PC-3 (cell line): Measurements from ENCODE around the gene STXBP6. TPM values are rescaled to one million over a fixed set of nuclear protein-coding genes. Genes with fewer than 3 reads are reported as not detected.

Experiments
- ATAC-seq: fragments of 200-7000 bp; cut with Tn5 transposase; 2 replicates; pipeline ENCODE4 v1.9.1; 2020; ENCODE audit warnings: mild to moderate bottlenecking, moderate library complexity
- BruUV-seq: library from RNA; stranded (reverse); fragments of 400-500 nt; replicated peaks from 2 replicates; lab custom pipeline; 2021; lab: Mats Ljungman, UMichigan
- CTCF ChIA-PET: fragments of 300-600 bp; sonication (Branson Sonifier 250); formaldehyde crosslinking; loops from one replicate; lab custom pipeline; 2022; ENCODE audit warnings: antibody characterized with exemption; lab: Charles Lee
- POLR2A ChIA-PET: fragments of 300-600 bp; sonication (Branson Sonifier 250); formaldehyde crosslinking; loops from one replicate; lab custom pipeline; 2022; ENCODE audit warnings: antibody characterized with exemption; ENCODE audit not compliant: unreplicated experiment; lab: Charles Lee
- DNase-seq: peaks from one replicate; pipeline ENCODE4 v3.0.0-alpha.2; 2015
- H2AFZ ChIP-seq: fragments of 300-600 bp; sonication (generic); 2 replicates; pipeline ENCODE4 v1.6.0; 2016; ENCODE audit warnings: antibody characterized with exemption, low read length
- H3F3A ChIP-seq: fragments of 300-600 bp; sonication (generic); one replicate; pipeline ENCODE4 v1.6.0; 2017; ENCODE audit warnings: antibody characterized with exemption, low read length, control low read depth, mild to moderate bottlenecking; ENCODE audit not compliant: unreplicated experiment
- H3K27ac ChIP-seq: fragments of 300-600 bp; sonication (generic); 2 replicates; pipeline ENCODE4 v1.5.1; 2016; ENCODE audit warnings: mild to moderate bottlenecking, low read length
- H3K27me3 ChIP-seq: fragments of 300-600 bp; sonication (generic); 2 replicates; pipeline ENCODE4 v1.6.1; 2016; ENCODE audit warnings: low read length, mixed read lengths
- H3K36me3 ChIP-seq: fragments of 300-600 bp; sonication (generic); 2 replicates; pipeline ENCODE4 v1.6.1; 2016; ENCODE audit warnings: low read depth, mixed run types, low read length, mixed read lengths
- H3K4me1 ChIP-seq: fragments of 300-600 bp; sonication (generic); 2 replicates; pipeline ENCODE4 v1.5.1; 2016; ENCODE audit warnings: low read length; ENCODE audit not compliant: insufficient read depth
- H3K4me2 ChIP-seq: fragments of 300-600 bp; sonication (generic); 2 replicates; pipeline ENCODE4 v1.6.0; 2016; ENCODE audit warnings: low read length
- H3K4me3 ChIP-seq: fragments of 300-600 bp; sonication (generic); 2 replicates; pipeline ENCODE4 v1.5.1; 2016; ENCODE audit warnings: mild to moderate bottlenecking, low read length, mixed read lengths
- H3K79me2 ChIP-seq: fragments of 300-600 bp; sonication (generic); 2 replicates; pipeline ENCODE4 v1.6.1; 2017; ENCODE audit warnings: low read length, mixed read lengths
- H3K9ac ChIP-seq: fragments of 300-600 bp; sonication (generic); 2 replicates; pipeline ENCODE4 v1.6.0; 2016; ENCODE audit warnings: mild to moderate bottlenecking, low read length
- H3K9me2 ChIP-seq: fragments of 300-600 bp; sonication (generic); replicated peaks from 2 replicates; pipeline ENCODE4 v1.6.1; 2016; ENCODE audit warnings: mixed run types, low read length, mixed read lengths
- H3K9me3 ChIP-seq: fragments of 300-600 bp; sonication (generic); 2 replicates; pipeline ENCODE4 v1.6.1; 2016; ENCODE audit warnings: low read length, mixed read lengths
- H4K20me1 ChIP-seq: fragments of 300-600 bp; sonication (generic); 2 replicates; pipeline ENCODE4 v1.6.1; 2016; ENCODE audit warnings: low read length, mixed read lengths
- CTCF ChIP-seq: fragments of 300-600 bp; sonication (generic); conservative IDR thresholded peaks from 2 replicates; pipeline ENCODE4 v1.5.1; 2017; ENCODE audit warnings: antibody characterized with exemption, low read depth, mild to moderate bottlenecking, low read length
- EZH2 ChIP-seq: fragments of 300-600 bp; sonication (generic); IDR thresholded peaks from one replicate; pipeline ENCODE4 v1.6.1; 2017; ENCODE audit warnings: antibody characterized with exemption, mild to moderate bottlenecking, low read length; ENCODE audit not compliant: unreplicated experiment
- EZH2phosphoT487 ChIP-seq: fragments of 300-600 bp; sonication (generic); IDR thresholded peaks from 2 replicates; pipeline ENCODE4 v1.6.1; 2018; ENCODE audit warnings: mild to moderate bottlenecking, antibody characterized with exemption, low read length, borderline replicate concordance
- intact Hi-C: fragments of 100-400 bp; cut with micrococcal nuclease; formaldehyde crosslinking; loops from 2 replicates; pipeline ENCODE4 v1.9.0; 2023
- total RNA-seq: library from RNA; depleted of rRNA; stranded (reverse); fragments of >200 nt; gene quantifications from 2 replicates; pipeline ENCODE4 v1.2.3, GENCODE V29; 2014

The STXBP6 gene
- total RNA-seq, 1 experiment from 2014 or later: 0.40 TPM

- Histone ChIP-seq H3K4me3 (no peak overlapping the region), H3K27ac (0 out of 2 replicates have a peak overlapping the region, but pooled peaks have one; percentile 20), H3K9me2 (no peaks in the 10 kb centered on the region), H3K79me2 (no peaks in the 10 kb centered on the region), H3K9ac (no peak overlapping the region), H3K36me3 (no peaks in the 10 kb centered on the region), H3F3A (no peaks in the 10 kb centered on the region), H3K4me1 (no peaks in the 10 kb centered on the region), H3K9me3 (peaks cover 13% of the 10 kb centered on the region; the same call in 1 of the 2 replicates), H4K20me1 (no peaks in the 10 kb centered on the region), H2AFZ (no peak overlapping the region), H3K4me2 (no peak overlapping the region), H3K27me3 (no peaks in the 10 kb centered on the region)
- CTCF ChIA-PET: no interaction called here
- no peak for DNase-seq
- BruUV-seq: no TSS peak
- intact Hi-C loops: no loop called here
- no peak for TF ChIP-seq CTCF
- no peak for TF ChIP-seq EZH2phosphoT487
- no peak for TF ChIP-seq EZH2
- POLR2A ChIA-PET: no interaction called here
- ATAC-seq: no peak
Observed at GRCh38 chr14:25007832-25008231, 42.1 kb downstream of the STXBP6 start.

GRCh38 chr14:25006961-25007795, 42.8 kb downstream of the STXBP6 start:
- intact Hi-C loops: no loop called here
- no peak for TF ChIP-seq EZH2phosphoT487
- TF ChIP-seq EZH2: no peak
- no peak for TF ChIP-seq CTCF
- no TSS peak for BruUV-seq
- no peak overlapping the region for H3K9ac ChIP-seq
- H3K27me3 ChIP-seq: no peaks in the 10 kb centered on the region
- peak; percentile 48; the same call in 1 of the 2 replicates for ATAC-seq
- H3K4me2 ChIP-seq: no peak overlapping the region
- H3K4me1 ChIP-seq: no peaks in the 10 kb centered on the region
- no peaks in the 10 kb centered on the region for H3K36me3 ChIP-seq
- H3K9me3 ChIP-seq: peaks cover 13% of the 10 kb centered on the region; the same call in 1 of the 2 replicates
- H2AFZ ChIP-seq: no peak overlapping the region
- no peaks in the 10 kb centered on the region for H4K20me1 ChIP-seq
- H3K4me3 ChIP-seq: no peak overlapping the region
- H3K9me2 ChIP-seq: no peaks in the 10 kb centered on the region
- peak; percentile 62 for DNase-seq
- no peaks in the 10 kb centered on the region for H3F3A ChIP-seq
- peak overlapping the region; percentile 20; the same call in 1 of the 2 replicates for H3K27ac ChIP-seq
- ChIA-PET POLR2A (no interaction called here), CTCF (no interaction called here)
- H3K79me2 ChIP-seq: no peaks in the 10 kb centered on the region

DNA sequence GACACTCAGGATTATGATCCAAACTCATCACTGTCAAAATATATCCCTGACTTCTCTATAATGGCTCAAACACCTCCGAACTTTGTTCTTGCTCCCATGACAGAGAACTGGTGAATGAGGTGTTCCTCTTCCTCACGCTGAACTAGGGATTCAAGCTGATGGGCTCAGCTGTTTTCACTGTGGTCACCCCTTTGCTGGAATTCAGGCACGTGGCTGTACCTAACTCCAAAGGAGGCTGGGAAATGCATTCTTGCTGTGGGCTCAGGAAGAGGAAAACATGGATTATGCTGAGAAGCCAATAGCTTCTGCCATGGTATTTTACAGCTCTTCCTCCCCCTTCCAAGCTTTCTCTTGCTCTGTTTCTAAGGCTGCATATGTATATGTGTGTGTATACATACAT, 43.9 kb downstream of the STXBP6 start:
- Histone ChIP-seq H3K4me2 (no peak overlapping the region), H3K4me1 (no peaks in the 10 kb centered on the region), H3K36me3 (no peaks in the 10 kb centered on the region), H3K4me3 (no peak overlapping the region), H3K79me2 (no peaks in the 10 kb centered on the region), H3K27me3 (no peaks in the 10 kb centered on the region), H3F3A (no peaks in the 10 kb centered on the region), H3K9me3 (peaks cover 13% of the 10 kb centered on the region; the same call in 1 of the 2 replicates), H3K9me2 (no peaks in the 10 kb centered on the region), H4K20me1 (no peaks in the 10 kb centered on the region), H2AFZ (no peak overlapping the region), H3K27ac (no peak overlapping the region), H3K9ac (no peak overlapping the region)
- TF ChIP-seq CTCF: no peak
- no peak for TF ChIP-seq EZH2phosphoT487
- TF ChIP-seq EZH2: no peak
- intact Hi-C loops: no loop called here
- ChIA-PET CTCF (no interaction called here), POLR2A (no interaction called here)
- no TSS peak for BruUV-seq
- ATAC-seq (no peak), DNase-seq (no peak)
